ENCODE results near the gene ISCU.

DNA sequence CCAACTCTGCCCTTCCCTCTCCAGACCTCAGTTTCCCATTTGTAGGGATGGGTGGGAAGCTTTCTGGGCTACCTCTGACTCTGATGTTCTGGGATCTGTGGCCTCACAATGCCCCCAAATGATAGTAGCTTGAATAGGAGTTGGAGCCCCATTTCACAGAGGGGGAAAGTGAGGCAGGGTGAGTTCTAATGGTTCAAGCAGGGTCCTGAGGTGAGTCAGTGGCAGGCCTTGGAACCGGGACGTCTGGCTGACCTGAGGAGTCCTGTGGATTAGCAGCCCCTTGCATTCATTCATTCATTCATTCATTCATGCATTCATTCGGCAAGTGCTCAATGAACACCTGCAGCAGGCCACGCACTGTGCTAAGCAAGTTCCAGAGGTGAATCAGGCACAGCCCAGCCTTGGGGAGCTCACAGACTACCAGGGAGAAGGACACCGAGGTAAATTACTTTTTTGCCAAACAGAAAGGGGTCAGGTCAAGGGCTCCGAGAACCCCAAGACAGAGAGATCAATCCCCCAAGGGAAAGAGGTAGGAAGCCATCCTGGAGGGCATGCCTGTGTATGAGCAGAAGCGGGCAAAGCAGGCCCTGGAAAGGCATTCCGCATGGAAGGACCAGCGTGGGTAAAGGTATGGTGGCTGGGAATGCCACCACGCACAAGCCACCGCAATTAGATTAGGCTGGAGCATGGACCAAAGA lies 36.3 kb downstream of the ISCU start:
- TF ChIP-seq POLR2AphosphoS5 (IDR thresholded peaks at IDR 0.05; ENCODE audit: borderline replicate concordance, low read depth, low read length) (no peak), EZH2 (IDR thresholded peaks at IDR 0.05) (no peak), FOXP2 (optimal IDR thresholded peaks at IDR 0.05; ENCODE audit: control extremely low read depth, extremely low read length, insufficient read depth) (no peak)

Data from SK-N-MC (cell line).